HepG2 (cell line): ENCODE data around the gene ZNRF3. TPM values are rescaled to one million over a fixed set of nuclear protein-coding genes. Genes with fewer than 3 reads are reported as not detected.
"Not testable (repeated sequence)": the region's sequence is repeated elsewhere in the genome, so short reads cannot be mapped to it uniquely, and the experiment has no call there.

Source experiments
- ATAC-seq: fragments of 200-7000 bp; cut with Tn5 transposase; 3 replicates; pipeline ENCODE4 v1.9.1; 2020; ENCODE audit warnings: mild to moderate bottlenecking, moderate library complexity
- BruUV-seq: library from RNA; stranded (reverse); fragments of 400-500 nt; replicated peaks from 2 replicates; lab custom pipeline; 2021; lab: Mats Ljungman, UMichigan
- CTCF ChIA-PET: fragments of 300-600 bp; formaldehyde crosslinking; extraction: SDS; loops from one replicate; lab custom pipeline; 2021; ENCODE audit warnings: low total read pairs, inconsistent platforms, low intra/inter-chr PET ratio; lab: Yijun Ruan, JAX
- POLR2A ChIA-PET: fragments of 350-600 bp; sonication (Branson Sonifier 250); formaldehyde crosslinking; loops from one replicate; lab custom pipeline; 2020; ENCODE audit warnings: antibody characterized with exemption, inconsistent platforms; lab: Yijun Ruan, JAX
- DNase-seq: peaks from one replicate; pipeline ENCODE4 v3.0.0-alpha.2; 2015; ENCODE audit warnings: low spot score
- FAIRE-seq: peaks from 3 replicates; lab custom pipeline; 2011; peaks lifted over from hg19 to GRCh38; lab: Jason Lieb, UNC
- H2AFZ ChIP-seq: one replicate; pipeline ENCODE4 v1.6.1; 2011; ENCODE audit warnings: low read length, inconsistent platforms
- H3K27ac ChIP-seq: fragments of 300-600 bp; 3 replicates; pipeline ENCODE4 v1.8.0; 2011; ENCODE audit warnings: mixed run types, mild to moderate bottlenecking, mixed read lengths, low read length, inconsistent platforms; ENCODE audit not compliant: insufficient read depth; ENCODE audit errors: extremely low read length
- H3K27me3 ChIP-seq, 2 experiments: fragments of 200-600 bp in 1 of 2; 2 replicates in 1 of 2; 3 replicates in 1 of 2; pipeline versions ENCODE4 v1.6.0 to v1.8.0; 2011; ENCODE audit warnings: low read length in 2 of 2, mild to moderate bottlenecking in 2 of 2, moderate library complexity in 2 of 2, inconsistent platforms in 1 of 2; ENCODE audit not compliant: insufficient read depth in 2 of 2, control insufficient read depth in 1 of 2
- H3K36me3 ChIP-seq, 2 experiments: fragments of 200-600 bp in 1 of 2; replicated peaks in 1 of 2; 2 replicates in 1 of 2; 3 replicates in 1 of 2; pipeline versions ENCODE4 v1.5.1 to v1.8.0; 2011; ENCODE audit warnings: low read length in 2 of 2, inconsistent platforms in 1 of 2; ENCODE audit not compliant: insufficient read depth in 2 of 2, control insufficient read depth in 1 of 2
- H3K4me1 ChIP-seq: 2 replicates; pipeline ENCODE4 v1.5.1; 2012; ENCODE audit warnings: low read length, inconsistent platforms; ENCODE audit not compliant: insufficient read depth
- H3K4me2 ChIP-seq: 2 replicates; pipeline ENCODE4 v1.6.0; 2011; ENCODE audit warnings: low read depth, low read length, inconsistent platforms
- H3K4me3 ChIP-seq, 3 experiments: fragments of 200-600 bp in 1 of 3; sonication (generic), shearing (Covaris generic) in 1 of 3; replicated peaks in 1 of 3; 2 replicates each; pipeline ENCODE4 v1.5.1; 2011 to 2016; ENCODE audit warnings: low read length in 3 of 3, inconsistent platforms in 2 of 3, low read depth in 2 of 3, mild to moderate bottlenecking in 2 of 3, control low read depth in 1 of 3, mixed read lengths in 1 of 3; ENCODE audit not compliant: insufficient read depth in 1 of 3
- H3K79me2 ChIP-seq: one replicate; pipeline ENCODE4 v1.6.1; 2011; ENCODE audit warnings: low read length, inconsistent platforms; ENCODE audit not compliant: insufficient read depth
- H3K9ac ChIP-seq: 2 replicates; pipeline ENCODE4 v1.6.0; 2011; ENCODE audit warnings: mild to moderate bottlenecking, low read depth, low read length, inconsistent platforms; ENCODE audit not compliant: insufficient read depth
- H3K9me3 ChIP-seq: 2 replicates; pipeline ENCODE4 v1.5.1; 2012; ENCODE audit warnings: mild to moderate bottlenecking, low read length
- H4K20me1 ChIP-seq: 2 replicates; pipeline ENCODE4 v1.6.0; 2011; ENCODE audit warnings: inconsistent platforms, mild to moderate bottlenecking, low read length, moderate library complexity; ENCODE audit not compliant: insufficient read depth
- CREM ChIP-seq, 2 experiments: sonication (generic) in 1 of 2; formaldehyde crosslinking in 1 of 2; IDR thresholded peaks; 2 replicates each; pipeline versions ENCODE4 v1.4.0 to v1.6.1; 2016 to 2020; ENCODE audit warnings: antibody characterized with exemption in 1 of 2, mild to moderate bottlenecking in 1 of 2, missing genetic modification reagents in 1 of 2
- GATAD1 ChIP-seq: IDR thresholded peaks from 2 replicates; pipeline ENCODE4 v1.6.1; 2016; ENCODE audit warnings: missing genetic modification reagents, missing compliant biosample characterization
- TEAD3 ChIP-seq: optimal IDR thresholded peaks from 2 replicates; pipeline ENCODE3; 2016; ENCODE audit warnings: borderline replicate concordance
- ZNF121 ChIP-seq: sonication (generic); formaldehyde crosslinking; IDR thresholded peaks from 2 replicates; pipeline ENCODE4 v1.5.0; 2020; ENCODE audit warnings: mild to moderate bottlenecking, missing genetic modification reagents
- ZNF451 ChIP-seq: sonication (generic); formaldehyde crosslinking; IDR thresholded peaks from 2 replicates; pipeline ENCODE4 v1.5.0; 2020; ENCODE audit warnings: mild to moderate bottlenecking, missing genetic modification reagents
- WGBS: methylation state at CpG from one replicate; pipeline ENCODE4 v1.1.6; 2017; ENCODE audit warnings: low lambda C conversion rate; 5-methylcytosine and 5-hydroxymethylcytosine counted together
- in situ Hi-C: cut with HindIII; loops from 2 replicates; pipeline ENCODE4 v1.10.0; 2017; ENCODE audit warnings: low pct_unique_long_range_greater_than_20kb; ENCODE audit not compliant: extremely low pct_ligation_motif_present
- intact Hi-C: fragments of 100-400 bp; cut with micrococcal nuclease; formaldehyde crosslinking; loops from one replicate; pipeline ENCODE4 v1.10.0; 2022; ENCODE audit not compliant: unreplicated experiment
- polyA plus RNA-seq, 8 experiments: library from polyadenylated mRNA; depleted of rRNA in 3 of 8; stranded (reverse) in 7 of 8; unstranded in 1 of 8; fragments of >200 nt; fragmentation: Illumina TruSeq in 4 of 8; extraction: Trizol in 4 of 8; gene quantifications; 2 replicates each; pipeline versions ENCODE4 v1.2.1 to v1.2.3, GENCODE V29; 2011 to 2016; ENCODE audit warnings: low read depth in 4 of 8, missing spikeins in 1 of 8, mixed read lengths in 1 of 8; ENCODE audit not compliant: insufficient read depth in 1 of 8
- total RNA-seq, 5 experiments: library from RNA; depleted of rRNA; stranded (reverse); fragments of >200 nt; fragmentation: Illumina TruSeq; extraction: Trizol; gene quantifications; 2 replicates each; pipeline ENCODE4 v1.2.3, GENCODE V29; 2016; ENCODE audit warnings: low read depth in 1 of 5
- TF ChIP-seq, protein P1 (sequence below): sonication (generic); formaldehyde crosslinking; IDR thresholded peaks from 2 replicates; pipeline ENCODE4 v1.5.0; 2020; ENCODE audit warnings: mild to moderate bottlenecking, missing genetic modification reagents
- TF ChIP-seq, protein P2 (sequence below): sonication (generic); formaldehyde crosslinking; IDR thresholded peaks from 2 replicates; pipeline ENCODE4 v1.9.0; 2021; ENCODE audit warnings: missing genetic modification reagents, borderline replicate concordance

Gene ZNRF3
- total and polyA plus RNA-seq, 2 of the 13 experiments (the other 11 are each of a cell fraction or from before 2014, with no cell fraction given): 20.3 to 36.7 TPM

DNA sequence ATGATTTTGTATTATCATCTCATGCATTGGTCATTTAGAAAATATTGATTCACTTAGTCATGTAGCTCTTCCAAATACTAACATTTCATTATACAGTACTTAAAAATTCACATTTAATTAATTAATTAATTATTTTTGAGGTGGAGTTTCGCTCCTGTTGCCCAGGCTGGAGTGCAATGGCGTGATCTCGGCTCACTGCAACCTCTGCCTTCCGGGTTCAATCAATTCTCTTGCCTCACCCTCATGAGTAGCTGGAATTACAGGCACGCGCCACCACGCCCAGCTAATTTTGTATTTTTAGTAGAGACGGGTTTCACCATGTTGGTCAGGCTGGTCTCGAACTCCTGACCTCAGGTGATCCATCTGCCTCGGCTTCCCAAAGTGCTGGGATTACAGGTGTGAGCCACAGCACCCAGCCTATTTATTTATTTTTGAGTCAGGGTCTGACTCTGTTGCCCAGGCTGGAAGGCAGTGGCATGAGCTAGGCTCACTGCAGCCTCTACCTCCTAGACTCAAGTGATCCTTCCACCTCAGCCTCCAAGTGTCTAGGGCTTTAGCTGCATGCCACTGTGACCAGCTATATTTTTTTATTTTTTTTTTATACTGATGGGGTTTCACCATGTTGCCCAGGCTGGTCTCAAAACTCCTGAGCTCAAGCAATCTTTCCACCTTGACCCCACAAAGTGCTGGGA, 65.6 kb downstream of the ZNRF3 start:
- Histone ChIP-seq H3K36me3 (peaks cover 0 to 21% of the 10 kb centered on the region in 2 experiments; a peak in 2 of 5 replicates), H3K27ac (peak overlapping the region; percentile 46), H3K4me2 (peak overlapping the region; percentile 34; the same call in 1 of the 2 replicates), H3K79me2 (peaks cover 94% of the 10 kb centered on the region), H3K4me1 (peaks cover 78% of the 10 kb centered on the region)
- CTCF ChIA-PET, H3K9ac ChIP-seq, BruUV-seq, intact Hi-C loops, H3K27me3 ChIP-seq, ATAC-seq: not testable (repeated sequence)
- 96% methylated on average over 10 of the region's 10 CpGs for WGBS
- POLR2A ChIA-PET: interaction anchor here (0.6 to 0.8 kb wide), 2 partner anchors 83 to 84 kb away, joined by 3 to 4 read pairs; no protein-coding TSS in a partner anchor
- TF ChIP-seq, protein P1, sequence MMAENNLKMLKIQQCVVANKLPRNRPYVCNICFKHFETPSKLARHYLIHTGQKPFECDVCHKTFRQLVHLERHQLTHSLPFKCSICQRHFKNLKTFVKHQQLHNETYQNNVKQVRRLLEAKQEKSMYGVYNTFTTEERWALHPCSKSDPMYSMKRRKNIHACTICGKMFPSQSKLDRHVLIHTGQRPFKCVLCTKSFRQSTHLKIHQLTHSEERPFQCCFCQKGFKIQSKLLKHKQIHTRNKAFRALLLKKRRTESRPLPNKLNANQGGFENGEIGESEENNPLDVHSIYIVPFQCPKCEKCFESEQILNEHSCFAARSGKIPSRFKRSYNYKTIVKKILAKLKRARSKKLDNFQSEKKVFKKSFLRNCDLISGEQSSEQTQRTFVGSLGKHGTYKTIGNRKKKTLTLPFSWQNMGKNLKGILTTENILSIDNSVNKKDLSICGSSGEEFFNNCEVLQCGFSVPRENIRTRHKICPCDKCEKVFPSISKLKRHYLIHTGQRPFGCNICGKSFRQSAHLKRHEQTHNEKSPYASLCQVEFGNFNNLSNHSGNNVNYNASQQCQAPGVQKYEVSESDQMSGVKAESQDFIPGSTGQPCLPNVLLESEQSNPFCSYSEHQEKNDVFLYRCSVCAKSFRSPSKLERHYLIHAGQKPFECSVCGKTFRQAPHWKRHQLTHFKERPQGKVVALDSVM: peak; percentile 69; the same call in 1 of the 2 replicates
- TF ChIP-seq ZNF121 (CRISPR knock-in tag): peak; percentile 31; the same call in 1 of the 2 replicates
- TF ChIP-seq, all 625 proteins: peak for 2; not testable (repeated sequence) for 623
- Histone ChIP-seq H3K9me3 (peaks cover 10% of the 10 kb centered on the region; the same call in 1 of the 2 replicates), H4K20me1 (peaks cover 14% of the 10 kb centered on the region)
- in situ Hi-C loops, H2AFZ ChIP-seq, FAIRE-seq, H3K4me3 ChIP-seq, DNase-seq: not testable (repeated sequence)

DNA sequence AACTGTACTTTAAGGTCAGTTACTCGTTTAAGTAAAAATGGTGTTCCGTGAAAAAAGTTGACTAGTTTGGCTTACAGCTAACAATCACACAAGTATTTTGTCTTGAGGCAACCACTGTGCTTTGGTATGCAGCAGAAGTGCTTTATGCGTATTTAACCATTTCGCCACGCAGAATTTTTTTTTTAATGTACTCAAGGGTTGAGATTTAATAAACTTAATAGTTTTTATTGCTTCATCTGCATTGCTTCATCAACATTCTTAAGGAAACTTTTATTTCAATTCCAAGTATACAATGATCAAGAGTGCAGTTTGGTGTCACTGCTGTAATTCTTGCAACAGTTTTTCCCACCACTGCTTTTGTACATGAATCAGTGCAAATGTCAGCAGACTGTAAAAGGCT, 66.4 kb downstream of the ZNRF3 start:
- ChIA-PET CTCF (no interaction called here), POLR2A (interaction anchor here (0.6 to 0.8 kb wide), 2 partner anchors 82 to 85 kb away, joined by 3 to 4 read pairs; no protein-coding TSS in a partner anchor)
- Histone ChIP-seq H3K4me1 (peaks cover 84% of the 10 kb centered on the region), H3K4me3 (no peak overlapping the region), H3K27me3 (no peaks in the 10 kb centered on the region), H4K20me1 (peaks cover 14% of the 10 kb centered on the region), H2AFZ (no peak overlapping the region), H3K36me3 (peaks cover 0 to 21% of the 10 kb centered on the region in 2 experiments; a peak in 2 of 5 replicates), H3K27ac (peak overlapping the region; percentile 28), H3K9ac (no peak overlapping the region), H3K4me2 (no peak overlapping the region), H3K79me2 (peaks cover 99% of the 10 kb centered on the region), H3K9me3 (peaks cover 10% of the 10 kb centered on the region; the same call in 1 of the 2 replicates)
- BruUV-seq: no TSS peak
- no peak for DNase-seq
- ATAC-seq: no peak
- intact Hi-C loops (loop anchor here (5.0 kb wide), 1 partner anchor 92 kb away; no protein-coding TSS in a partner anchor), in situ Hi-C loops (no loop called here)
- 87% methylated on average over 5 of the region's 5 CpGs for WGBS
- FAIRE-seq: no peak
- TF ChIP-seq, protein P2, sequence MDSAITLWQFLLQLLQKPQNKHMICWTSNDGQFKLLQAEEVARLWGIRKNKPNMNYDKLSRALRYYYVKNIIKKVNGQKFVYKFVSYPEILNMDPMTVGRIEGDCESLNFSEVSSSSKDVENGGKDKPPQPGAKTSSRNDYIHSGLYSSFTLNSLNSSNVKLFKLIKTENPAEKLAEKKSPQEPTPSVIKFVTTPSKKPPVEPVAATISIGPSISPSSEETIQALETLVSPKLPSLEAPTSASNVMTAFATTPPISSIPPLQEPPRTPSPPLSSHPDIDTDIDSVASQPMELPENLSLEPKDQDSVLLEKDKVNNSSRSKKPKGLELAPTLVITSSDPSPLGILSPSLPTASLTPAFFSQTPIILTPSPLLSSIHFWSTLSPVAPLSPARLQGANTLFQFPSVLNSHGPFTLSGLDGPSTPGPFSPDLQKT (CRISPR knock-in tag): no peak
- TF ChIP-seq CREM (IDR thresholded peaks at IDR 0.05) (no peak), CREM (CRISPR knock-in tag; IDR thresholded peaks at IDR 0.05) (no peak), GATAD1 (no peak), ZNF451 (CRISPR knock-in tag) (no peak), TEAD3 (CRISPR knock-in tag) (no peak)
